ENCODE results near the gene USP20. TPM values are rescaled to one million over a fixed set of nuclear protein-coding genes. Genes with fewer than 3 reads are reported as not detected.

USP20 gene
- polyA plus RNA-seq, 3 donors = 12.7 to 15.9 (median 15.7) TPM

DNA sequence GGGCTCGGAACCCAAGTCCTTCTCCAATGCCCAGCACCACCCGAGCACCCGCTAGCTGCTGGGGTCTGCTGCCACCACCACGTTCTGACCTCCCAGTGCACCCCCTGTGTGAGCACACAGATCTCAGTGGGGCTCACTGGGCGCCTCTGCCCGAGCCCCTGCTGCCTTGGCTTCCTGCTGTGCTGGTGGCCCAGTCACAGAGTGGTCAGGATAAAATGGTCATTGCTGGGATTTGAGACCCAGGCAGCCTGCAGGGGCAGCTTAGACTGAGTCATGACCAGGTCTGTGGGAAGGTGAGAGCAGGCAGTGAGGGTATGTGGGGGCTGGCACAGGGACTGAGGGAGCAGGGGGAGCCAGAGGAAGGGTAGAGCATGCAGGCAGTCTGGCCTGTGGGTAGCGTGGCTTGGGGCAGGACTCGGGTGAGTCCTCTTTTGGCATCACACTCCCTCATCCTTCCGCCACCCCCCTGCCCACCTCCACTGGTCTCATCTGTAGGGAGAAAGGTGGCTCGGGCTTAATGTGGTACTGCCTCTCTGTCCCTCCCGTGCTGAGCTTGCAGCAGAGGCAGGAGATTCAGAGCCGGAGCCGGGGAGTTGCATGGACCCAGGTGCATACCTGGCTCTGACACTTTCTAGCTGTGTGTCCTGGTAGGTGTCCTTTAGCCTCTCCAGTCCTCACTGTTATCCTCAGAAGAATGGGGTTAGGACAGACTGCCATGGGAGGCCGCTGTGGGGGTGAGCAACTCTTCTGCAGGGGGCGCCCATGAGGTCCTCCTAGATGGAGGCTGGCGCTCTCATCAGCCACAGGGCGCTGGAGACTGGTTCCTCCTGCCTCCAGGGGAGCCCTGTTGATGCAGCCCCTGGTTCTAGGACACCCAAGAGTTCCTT is 32.1 kb downstream of the USP20 start:
- no peak overlapping the region for H3K27ac ChIP-seq (ENCODE audit: low read depth, low read length)
- 78 to 81% (median 80%) methylated on average over 15 to 17 of the region's 17 CpGs for WGBS, 3 donors

GRCh38 chr9:129868023-129868871 is 33.0 kb downstream of the USP20 start:
- H3K27ac ChIP-seq (ENCODE audit: low read depth, low read length) = no peak overlapping the region
- WGBS, 3 donors = 87 to 89% (median 87%) methylated on average over 47 to 48 of the region's 48 CpGs

GRCh38 chr9:129868872-129869486 is 33.7 kb downstream of the USP20 start:
- no peak overlapping the region for H3K27ac ChIP-seq (ENCODE audit: low read depth, low read length)
- WGBS, 3 donors = 76 to 86% (median 81%) methylated on average over 28 of the region's 28 CpGs

DNA sequence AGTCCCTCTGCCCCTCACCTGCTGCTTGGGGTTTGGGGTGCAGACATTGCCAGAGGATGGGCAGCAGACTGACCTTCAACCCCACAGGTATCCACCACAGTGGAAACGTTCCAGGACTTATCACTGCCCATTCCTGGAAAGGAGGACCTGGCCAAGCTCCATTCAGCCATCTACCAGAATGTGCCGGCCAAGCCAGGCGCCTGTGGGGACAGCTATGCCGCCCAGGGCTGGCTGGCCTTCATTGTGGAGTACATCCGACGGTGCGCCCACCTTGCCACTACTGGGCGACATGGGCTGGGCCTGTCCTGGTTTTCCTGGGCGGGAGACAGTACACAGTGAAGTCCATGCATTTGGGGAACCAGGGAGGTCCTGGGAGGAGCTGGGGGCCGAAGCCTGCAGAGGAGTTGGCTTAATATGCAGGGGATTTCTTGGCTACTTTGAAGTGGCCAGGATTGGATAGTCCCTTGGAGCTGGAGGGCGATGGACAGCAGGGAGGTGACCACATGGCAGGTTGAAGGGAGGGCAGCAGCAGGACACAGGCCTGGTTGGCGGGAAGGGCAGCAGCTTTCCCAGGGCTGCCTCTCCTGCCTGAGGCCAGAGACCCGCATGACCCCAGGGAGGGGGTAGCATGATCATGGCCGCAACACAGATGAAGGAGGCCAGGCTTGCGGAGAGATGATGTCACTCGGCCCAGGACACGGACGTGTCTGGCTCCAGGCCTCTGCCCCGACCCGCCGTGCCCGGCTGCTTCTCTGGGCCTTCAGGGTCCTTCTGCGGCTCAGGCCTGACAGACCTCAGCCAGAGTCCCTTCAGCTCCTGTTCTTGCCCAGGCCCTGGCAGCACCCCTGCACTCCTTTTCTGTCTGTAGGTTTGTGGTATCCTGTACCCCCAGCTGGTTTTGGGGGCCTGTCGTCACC is 34.6 kb downstream of the USP20 start:
- 90 to 91% (median 91%) methylated on average over 22 to 24 of the region's 24 CpGs for WGBS, 3 donors
- no peak overlapping the region for H3K27ac ChIP-seq (ENCODE audit: low read depth, low read length)

- 90 to 96% (median 94%) methylated on average over 10 to 11 of the region's 11 CpGs for WGBS, 3 donors
- no peak overlapping the region for H3K27ac ChIP-seq (ENCODE audit: low read depth, low read length)
These were observed 35.8 kb downstream of the USP20 start for GRCh38 chr9:129871046-129871445.

DNA sequence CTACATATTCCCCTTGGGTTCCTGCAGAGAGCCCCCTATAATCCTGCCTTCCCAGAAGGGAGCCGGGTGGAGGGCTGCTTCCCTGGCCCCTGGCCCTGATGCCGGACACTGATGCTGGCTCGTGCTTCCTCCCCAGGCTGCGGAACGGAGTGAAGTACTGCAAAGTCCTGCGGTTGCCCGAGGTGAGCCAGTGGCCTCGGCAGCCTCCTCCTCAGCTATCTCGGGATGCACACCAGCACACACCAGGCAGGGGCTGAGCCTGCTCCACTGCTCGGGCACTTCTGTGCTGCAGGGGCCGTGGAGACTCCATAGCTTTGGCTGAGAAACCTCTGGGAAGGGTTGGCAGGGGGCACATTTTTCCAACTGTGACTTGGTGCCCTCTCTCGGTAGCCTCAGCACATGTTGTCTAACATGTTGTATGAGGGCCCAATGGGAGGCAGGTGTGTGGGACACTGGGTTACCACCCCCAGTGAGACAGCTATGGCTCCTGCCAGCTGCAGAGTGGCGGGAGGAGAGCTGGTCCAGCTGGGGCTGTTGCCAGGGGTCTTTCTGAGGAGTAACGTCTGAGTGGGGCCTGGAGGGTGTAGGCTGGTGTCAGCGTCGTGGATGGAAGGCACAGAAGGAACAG is 38.4 kb downstream of the USP20 start:
- 85 to 92% (median 86%) methylated on average over 16 of the region's 16 CpGs for WGBS, 3 donors
- no peak overlapping the region for H3K27ac ChIP-seq (ENCODE audit: low read depth, low read length)

DNA sequence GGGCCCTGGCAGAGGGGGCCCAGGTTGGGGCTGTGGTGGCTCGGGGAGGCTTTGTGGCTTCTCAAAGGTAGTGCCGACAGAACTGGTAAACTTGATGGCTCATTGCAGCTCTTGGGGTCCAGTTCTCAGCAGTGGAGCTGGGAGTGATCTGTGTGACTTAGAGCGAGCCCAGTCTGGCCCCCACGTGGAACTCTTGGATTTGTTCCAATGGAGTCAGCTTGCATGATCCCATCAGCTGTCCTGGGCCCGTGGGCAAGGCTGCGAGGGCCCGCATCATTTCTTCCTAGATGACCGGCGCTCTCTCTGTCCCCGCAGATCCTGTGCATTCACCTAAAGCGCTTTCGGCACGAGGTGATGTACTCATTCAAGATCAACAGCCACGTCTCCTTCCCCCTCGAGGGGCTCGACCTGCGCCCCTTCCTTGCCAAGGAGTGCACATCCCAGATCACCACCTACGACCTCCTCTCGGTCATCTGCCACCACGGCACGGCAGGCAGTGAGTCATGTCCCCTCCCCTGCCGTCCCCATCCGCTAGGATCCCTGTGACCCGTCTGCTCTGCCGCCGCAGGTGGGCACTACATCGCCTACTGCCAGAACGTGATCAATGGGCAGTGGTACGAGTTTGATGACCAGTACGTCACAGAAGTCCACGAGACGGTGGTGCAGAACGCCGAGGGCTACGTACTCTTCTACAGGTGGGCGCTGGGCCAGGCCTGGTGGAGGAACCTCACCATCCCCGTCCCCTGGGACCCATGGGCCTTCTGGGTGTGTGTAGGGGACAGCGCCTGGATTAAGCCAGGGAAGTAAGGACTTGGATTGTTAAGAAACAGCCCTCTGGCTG is 39.2 kb downstream of the USP20 start:
- 89 to 94% (median 91%) methylated on average over 38 of the region's 38 CpGs for WGBS, 3 donors
- H3K27ac ChIP-seq (ENCODE audit: low read depth, low read length) = no peak overlapping the region

- no peak overlapping the region for H3K27ac ChIP-seq (ENCODE audit: low read depth, low read length)
- 86 to 92% (median 86%) methylated on average over 23 of the region's 23 CpGs for WGBS, 3 donors
These were observed 39.9 kb downstream of the USP20 start for GRCh38 chr9:129875181-129875611.

DNA sequence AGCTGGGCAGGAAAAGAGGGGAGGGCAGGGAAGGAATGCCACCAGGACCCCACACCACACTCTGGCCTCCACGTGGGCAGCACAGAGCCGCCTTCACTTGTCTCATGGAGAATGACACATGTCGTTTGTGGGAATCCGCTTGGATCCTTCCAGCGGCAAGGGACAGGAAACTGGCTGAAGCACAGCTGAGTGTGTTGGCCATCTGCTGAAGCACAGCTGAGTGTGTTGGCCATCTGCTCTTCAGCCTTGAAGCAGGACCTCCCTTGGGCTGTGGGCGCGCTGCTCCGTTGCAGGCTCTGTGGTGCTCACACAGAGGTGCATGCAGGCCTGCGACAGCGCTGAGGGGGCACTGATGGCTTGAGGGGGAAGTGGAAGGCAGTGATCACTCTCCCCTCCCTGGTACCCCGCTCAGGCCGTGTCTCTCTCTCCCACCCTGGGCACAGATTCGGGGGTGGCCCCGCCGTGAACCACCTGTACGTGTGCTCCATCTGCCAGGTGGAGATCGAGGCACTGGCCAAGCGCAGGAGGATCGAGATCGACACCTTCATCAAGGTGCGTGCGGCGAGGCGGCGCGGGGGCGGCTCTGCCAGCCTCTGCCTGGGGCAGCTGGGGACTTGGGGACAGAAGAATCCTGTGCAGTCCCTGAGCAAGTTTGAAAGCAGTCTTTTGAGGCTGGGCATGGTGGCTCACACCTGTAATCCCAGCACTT is 40.6 kb downstream of the USP20 start:
- 92 to 95% (median 93%) methylated on average over 26 to 27 of the region's 27 CpGs for WGBS, 3 donors
- H3K27ac ChIP-seq (ENCODE audit: low read depth, low read length) = no peak overlapping the region

DNA sequence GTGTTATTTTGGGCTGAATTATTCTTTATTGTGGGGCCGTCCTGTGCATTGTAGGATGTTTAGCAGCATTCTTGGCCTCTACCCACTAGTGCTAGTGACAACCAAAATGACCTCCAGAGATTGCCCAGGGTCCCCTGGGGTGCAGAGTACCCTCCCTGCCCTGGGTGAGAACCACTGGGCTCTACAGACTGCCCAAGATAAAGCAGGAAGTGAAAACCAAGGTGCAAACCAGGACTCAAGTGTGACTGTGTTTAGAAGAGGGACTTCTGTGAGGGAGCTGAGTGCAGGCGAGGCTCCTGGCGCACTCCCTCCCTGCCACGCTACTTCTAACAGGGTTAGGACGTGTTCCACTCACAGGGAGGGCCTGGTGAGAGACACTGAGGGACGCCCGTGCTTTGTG is 41.6 kb downstream of the USP20 start:
- 89 to 93% (median 90%) methylated on average over 7 of the region's 7 CpGs for WGBS, 3 donors
- H3K27ac ChIP-seq (ENCODE audit: low read depth, low read length) = no peak overlapping the region

DNA sequence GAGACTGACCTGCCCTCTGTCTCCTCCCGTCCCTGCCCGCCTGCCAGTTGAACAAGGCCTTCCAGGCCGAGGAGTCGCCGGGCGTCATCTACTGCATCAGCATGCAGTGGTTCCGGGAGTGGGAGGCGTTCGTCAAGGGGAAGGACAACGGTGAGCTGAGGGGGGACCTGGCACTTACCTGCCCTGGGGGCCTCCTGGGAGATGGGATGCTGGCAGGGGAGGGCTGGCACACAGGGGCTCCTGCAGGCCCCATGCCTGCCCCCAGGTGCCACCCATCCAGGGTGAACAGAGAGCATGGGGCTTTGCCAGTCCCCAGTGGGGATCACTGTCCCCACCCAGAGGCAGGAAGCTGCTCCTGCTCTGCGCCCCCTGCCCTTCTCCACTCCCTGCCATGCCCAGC is 43.0 kb downstream of the USP20 start:
- WGBS, 3 donors = 83 to 91% (median 90%) methylated on average over 8 to 11 of the region's 11 CpGs

DNA sequence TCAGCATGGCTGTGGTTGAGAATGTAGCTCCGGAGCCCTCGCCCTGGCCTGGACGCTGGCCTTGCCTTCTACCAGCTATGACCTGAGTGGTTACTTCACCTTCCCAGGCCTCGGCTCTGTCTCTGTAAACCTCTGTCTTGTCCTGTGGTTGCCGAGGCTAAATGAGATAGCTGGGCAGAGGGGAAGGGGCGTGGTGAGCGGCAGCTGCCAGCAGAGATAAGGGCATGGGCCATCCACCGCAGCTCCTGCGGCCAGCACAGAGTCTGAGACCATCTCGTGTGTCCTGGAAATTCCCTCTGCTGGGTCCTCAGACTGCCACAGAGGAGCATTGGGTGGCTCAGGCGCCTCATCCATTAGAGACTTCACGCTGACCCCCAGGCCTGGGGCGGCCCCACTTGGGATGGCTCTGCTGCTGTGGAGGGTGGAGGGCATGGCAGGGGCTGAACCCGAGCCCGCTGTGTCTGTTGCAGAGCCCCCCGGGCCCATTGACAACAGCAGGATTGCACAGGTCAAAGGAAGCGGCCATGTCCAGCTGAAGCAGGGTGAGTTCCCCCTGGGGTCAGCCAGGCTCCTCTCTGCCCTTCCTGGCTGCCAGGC is 43.9 kb downstream of the USP20 start:
- H3K27ac ChIP-seq (ENCODE audit: low read depth, low read length) = no peak overlapping the region
- WGBS, 3 donors = 74 to 95% (median 82%) methylated on average over 14 to 17 of the region's 17 CpGs

More for the DNA sequence above, 43.0 kb downstream of the USP20 start:
- H3K27ac ChIP-seq (ENCODE audit: low read depth, low read length) = no peak overlapping the region

DNA sequence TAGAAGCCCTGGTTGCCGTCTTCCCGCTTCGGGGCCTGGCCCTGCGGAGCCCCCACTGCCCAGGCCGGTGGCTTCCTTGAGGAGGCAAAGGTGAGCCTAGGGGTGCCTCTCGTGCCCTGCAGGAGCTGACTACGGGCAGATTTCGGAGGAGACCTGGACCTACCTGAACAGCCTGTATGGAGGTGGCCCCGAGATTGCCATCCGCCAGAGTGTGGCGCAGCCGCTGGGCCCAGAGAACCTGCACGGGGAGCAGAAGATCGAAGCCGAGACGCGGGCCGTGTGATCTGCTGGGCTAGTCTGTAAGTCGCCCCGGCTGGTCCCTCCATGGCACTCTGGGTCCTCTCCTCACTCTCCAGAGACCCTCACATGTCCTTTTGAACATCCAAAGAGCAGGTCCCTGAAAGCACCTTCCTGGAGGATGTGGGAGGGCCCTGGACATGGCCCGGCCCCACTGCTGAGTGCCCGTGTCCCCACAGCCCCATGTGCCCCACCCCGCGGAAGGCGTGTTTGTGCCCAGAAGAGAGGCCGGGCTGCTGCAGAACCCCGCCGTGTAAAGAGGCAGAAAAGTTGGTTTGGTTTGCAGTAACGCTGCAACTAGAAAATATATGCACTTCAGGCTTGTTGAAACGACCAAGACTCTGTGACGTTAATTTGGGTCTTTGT is 44.9 kb downstream of the USP20 start:
- H3K27ac ChIP-seq (ENCODE audit: low read depth, low read length) = no peak overlapping the region

GRCh38 chr9:129880654-129881546 is 45.6 kb downstream of the USP20 start:
- no peak overlapping the region for H3K27ac ChIP-seq (ENCODE audit: low read depth, low read length)
- 79 to 84% (median 83%) methylated on average over 27 to 28 of the region's 28 CpGs for WGBS, 3 donors

More for the DNA sequence above, 44.9 kb downstream of the USP20 start:
- 92 to 95% (median 94%) methylated on average over 31 of the region's 31 CpGs for WGBS, 3 donors
